ENCODE data around the gene ZNF414.
A peak's percentile ranks its signal among the peaks of the same experiment; 100 is the strongest.
"Not testable (repeated sequence)": the region's sequence is repeated elsewhere in the genome, so short reads cannot be mapped to it uniquely, and the experiment has no call there.

Gene ZNF414

DNA sequence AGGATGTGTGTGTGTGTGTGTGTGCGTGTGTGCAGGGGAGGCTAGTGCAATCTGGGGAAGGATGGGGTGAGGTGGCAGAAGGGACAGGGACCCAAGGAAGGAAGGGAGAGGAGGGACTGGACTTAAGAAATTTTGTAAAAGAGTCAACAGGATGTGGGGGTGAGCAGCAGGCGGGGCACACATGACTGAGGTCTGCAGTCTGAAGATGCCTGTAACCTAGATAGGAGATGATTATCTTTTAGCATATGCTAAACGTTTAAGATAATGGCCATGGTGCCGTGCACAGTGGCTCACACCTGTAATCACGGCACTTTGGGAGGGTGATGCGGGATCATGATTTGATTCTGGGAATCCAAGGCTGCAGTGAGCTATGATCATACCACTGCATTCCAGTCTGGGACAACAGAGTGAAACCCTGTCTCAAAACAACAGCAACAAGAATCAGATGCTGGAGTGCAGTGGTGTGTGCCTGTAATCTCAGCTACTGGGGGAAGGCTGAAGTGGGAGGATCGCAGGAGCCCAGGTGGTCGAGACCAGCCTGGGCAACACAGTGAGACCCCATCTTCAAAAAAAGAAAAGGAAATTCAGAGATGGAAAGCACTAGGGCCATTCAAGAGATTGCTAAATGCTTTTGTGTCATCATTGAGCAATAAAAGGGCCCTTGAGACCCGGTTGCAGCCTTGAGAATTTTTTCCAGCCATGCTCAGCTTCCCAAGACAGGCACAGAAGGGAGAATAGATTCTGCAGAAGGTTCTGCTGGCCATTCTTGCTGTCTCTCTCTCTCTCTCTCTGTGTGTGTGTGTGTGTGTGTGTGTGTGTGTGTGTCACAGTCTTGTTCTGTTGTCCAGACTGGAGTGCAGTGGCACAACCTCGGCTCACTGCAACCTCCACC, 3.8 kb upstream of the ZNF414 start:
- peak; percentile 81 for DNase-seq

GRCh38 chr19:8515317-8515716, 1.4 kb upstream of the ZNF414 start:
- DNase-seq, result peak; percentile 88

DNA sequence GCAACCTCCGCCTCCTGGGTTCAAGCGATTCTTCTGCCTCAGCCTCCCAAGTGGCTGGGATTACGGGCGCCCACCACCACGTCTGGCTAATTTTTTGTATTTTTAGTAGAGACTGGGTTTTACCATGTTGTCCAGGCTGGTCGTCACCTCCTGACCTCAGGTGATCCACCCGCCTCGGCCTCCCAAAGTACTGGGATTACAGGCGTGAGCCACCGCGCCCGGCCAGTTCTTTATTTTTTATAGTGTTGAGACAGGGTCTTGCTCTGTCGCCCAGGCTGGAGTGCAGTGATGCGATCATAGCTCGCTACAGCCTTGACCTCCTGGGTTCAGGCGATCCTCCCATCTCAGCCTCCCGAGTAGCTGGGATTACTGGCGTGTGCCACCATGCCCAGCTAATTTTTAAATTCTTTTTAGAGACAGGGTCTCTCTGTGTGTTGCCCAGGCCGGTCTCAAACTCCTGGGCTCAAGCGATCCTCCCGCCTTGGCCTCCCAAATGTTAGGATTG, 590 bp upstream of the ZNF414 start:
- not testable (repeated sequence) for DNase-seq

DNA sequence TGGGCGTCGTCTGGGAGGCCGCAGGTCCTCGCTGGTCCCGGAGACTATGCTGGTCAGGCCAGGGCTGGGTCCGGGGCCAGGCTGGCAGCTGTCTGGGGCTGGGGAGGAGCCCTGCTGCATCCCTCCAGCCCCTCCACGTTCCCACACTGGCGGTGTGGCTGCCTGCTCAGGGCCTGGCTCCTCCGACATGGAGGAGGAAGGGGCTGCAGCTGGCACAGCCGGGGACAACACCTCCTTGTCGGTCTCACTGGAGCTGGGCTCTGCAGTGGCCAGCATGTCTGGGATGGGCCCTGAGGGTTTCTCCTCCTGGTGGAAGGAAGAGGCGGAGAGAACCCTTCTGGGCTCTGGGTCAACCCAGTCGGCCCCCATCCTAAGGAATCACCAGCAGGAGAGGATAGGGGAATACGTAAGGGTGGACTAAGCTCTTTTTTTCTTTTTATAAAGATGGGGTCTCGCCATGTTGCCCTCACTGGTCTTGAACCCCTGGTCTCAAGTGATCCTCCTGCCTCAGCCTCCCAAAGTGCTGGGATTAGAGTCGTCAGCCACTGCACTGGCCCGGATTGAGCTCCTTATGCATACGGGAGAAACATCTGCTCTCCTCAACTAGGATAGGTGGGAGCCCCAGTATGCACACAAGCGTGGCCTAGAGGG, 806 bp downstream of the ZNF414 start:
- no peak for DNase-seq

- no peak for DNase-seq
Observed at GRCh38 chr19:8512115-8512967, 1.6 kb downstream of the ZNF414 start.

DNA sequence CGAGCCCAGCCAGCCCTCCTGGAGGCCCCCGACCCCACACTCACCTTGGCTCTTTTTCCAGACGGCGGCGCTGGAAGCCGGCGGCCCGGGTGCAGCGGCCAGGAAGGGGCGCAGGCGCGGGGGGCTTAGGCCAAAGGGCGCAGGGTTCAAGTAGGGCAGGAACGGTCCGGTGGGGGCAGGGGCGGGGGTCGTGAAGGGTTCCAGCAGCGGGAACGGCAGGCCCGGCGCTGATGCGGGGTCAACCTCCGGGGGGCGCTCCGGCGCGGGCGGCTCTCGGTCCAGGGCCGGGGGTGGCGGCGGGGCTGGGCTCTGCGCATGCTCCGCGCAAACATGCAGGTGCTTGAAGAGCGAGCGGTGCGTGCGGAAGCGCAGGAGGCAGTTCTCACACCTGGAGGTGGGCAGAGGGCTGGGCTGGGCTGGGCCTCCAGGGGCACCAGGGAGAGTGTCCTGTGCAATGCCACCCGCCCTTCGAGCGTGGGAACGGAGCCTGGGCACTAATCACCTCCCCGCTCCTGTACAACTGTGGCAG, 2.3 kb downstream of the ZNF414 start:
- DNase-seq, result no peak

- no peak for DNase-seq
Observed at GRCh38 chr19:8510589-8511115, 3.3 kb downstream of the ZNF414 start.

GRCh38 chr19:8506402-8506957, 7.5 kb downstream of the ZNF414 start:
- no peak for DNase-seq

- DNase-seq, result peak; percentile 77
Observed at GRCh38 chr19:8505680-8506401, 8.1 kb downstream of the ZNF414 start.

GRCh38 chr19:8504919-8505318, 9.0 kb downstream of the ZNF414 start:
- DNase-seq, result no peak

- no peak for DNase-seq
Observed at GRCh38 chr19:8504171-8504570, 9.8 kb downstream of the ZNF414 start.

- peak; percentile 81 for DNase-seq
Observed at GRCh38 chr19:8503510-8503909, 10.5 kb downstream of the ZNF414 start.

DNA sequence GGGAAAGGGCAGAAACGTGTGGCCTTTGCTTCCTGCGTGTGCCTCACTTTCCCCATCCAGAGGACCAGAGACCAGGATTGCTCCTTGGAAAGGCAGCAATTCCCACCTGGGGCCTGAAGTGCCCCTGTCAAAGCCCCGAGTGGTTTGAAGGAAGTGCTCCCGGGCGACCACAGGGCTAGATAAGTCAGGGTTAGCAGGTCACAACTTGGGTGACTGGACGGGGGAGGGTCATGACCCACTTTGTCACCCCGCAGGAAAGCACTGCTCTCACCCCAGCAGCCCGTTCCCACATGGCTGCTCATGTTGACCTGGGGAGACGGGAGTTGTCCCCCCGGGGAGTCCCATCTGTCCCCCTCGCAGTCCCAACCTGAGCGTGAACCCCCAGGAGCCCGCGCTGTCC, 12.0 kb downstream of the ZNF414 start:
- peak; percentile 36 for DNase-seq

GRCh38 chr19:8501516-8501915, 12.5 kb downstream of the ZNF414 start:
- no peak for DNase-seq

GRCh38 chr19:8500158-8500557, 13.8 kb downstream of the ZNF414 start:
- DNase-seq, result peak; percentile 58

DNA sequence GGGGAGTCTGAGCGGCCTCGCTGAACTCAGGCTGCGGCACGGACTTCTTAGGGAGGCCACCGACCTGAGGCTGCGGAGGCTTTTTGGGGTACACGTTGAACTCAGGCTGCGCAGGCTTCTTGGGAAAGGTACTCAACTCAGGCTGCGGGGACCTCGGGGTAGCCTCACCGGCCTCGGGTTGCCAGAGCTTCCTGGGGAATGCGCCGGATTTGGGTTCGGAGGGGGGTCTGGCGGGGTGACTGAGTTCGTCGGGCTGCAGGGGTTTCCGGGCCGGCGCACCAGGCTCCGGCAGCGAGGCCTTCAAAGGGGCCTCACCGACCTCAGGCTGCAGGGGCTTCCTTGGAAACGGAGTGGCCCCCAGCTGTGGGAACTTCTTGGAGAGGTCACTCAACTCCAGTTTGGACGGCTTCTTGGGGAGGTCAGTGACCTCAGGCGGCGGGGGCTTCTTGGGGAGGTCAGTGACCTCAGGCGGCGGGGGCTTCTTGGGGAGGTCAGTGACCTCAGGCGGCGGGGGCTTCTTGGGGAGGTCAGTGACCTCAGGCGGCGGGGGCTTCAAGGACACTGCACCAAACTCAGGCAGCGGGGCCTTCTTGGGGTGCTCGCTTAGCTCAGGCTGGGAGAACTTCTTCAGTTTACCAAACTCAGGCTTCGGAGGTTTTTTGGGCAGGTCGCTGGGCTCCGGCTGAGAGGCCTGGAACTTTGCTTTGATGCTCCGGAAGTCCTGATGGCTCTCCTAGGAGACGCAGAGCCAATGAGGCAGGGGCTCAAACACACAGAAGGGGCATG, 14.7 kb downstream of the ZNF414 start:
- DNase-seq, result no peak

GRCh38 chr19:8498295-8498694, 15.7 kb downstream of the ZNF414 start:
- DNase-seq, result no peak

- peak; percentile 33 for DNase-seq
Observed at GRCh38 chr19:8494158-8494557, 19.8 kb downstream of the ZNF414 start.

DNA sequence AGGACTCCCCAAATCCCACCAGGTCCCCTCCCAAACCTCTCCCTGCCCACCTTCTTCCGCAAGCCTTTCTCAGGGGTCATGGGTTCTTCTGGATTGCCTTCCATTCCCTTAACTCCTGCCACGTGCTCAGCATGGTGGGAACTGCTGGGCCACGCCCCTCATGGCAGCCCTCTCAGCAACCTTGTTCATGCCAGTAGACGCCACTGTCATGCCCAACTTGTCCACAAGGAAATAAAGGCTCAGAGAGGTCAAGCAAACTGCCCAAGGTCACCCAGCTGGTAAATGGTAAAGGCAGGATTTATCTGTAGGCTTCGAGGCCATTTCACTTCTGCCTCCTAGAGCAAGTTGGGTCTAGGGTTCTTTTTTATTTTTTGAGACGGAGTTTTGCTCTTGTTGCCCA, 22.4 kb downstream of the ZNF414 start:
- DNase-seq, result no peak

DNA sequence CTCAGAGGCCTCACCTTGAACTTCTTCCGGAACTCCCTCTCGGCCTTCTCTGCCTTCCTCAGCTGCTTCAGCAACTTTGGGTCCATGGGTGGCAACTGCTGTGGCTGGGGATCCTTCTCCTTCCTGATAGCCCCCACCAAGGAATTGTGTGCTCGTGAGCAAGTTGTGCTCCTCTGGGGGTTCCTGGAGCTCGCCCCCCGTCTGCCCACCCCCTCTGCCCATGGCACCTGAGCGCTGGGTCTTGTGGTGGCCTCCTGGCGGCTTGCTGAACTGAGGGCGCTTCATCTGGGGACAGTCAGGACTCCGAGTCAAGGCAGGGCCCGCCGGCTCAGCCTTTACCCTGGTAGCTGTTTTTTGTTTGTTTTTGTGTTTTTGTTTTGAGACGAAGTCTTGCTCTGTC, 23.1 kb downstream of the ZNF414 start:
- DNase-seq, result no peak

DNA sequence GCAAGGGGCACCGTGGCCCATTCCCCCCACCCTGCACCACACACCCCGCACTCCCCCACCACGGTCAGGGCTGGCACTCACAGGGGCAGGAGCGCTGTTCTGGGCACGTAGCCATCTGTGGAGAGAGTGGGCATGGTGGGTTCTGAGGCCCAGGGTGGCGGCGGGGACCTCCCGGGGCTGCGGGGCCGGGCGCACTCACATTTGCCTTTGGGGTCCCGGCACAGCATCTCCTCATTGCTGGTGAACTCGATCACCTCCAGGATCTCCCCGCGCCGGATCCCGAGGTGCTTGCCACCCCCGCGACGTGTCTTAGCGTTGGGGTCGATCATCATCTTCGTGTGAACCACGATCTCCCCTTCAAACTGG, 23.6 kb downstream of the ZNF414 start:
- no peak for DNase-seq
